OCI-LY1 (cell line): ENCODE measurements around the gene CCDC110.

Experiments used
- H2AFZ ChIP-seq: fragments of 200-600 bp; sonication (generic), shearing (Covaris generic); 2 replicates; pipeline ENCODE4 v1.6.0; 2014; ENCODE audit warnings: antibody characterized with exemption, mild to moderate bottlenecking, low read length
- H3F3A ChIP-seq: fragments of 200-600 bp; sonication (generic), shearing (Covaris generic); 2 replicates; pipeline ENCODE4 v1.6.0; 2014; ENCODE audit warnings: mild to moderate bottlenecking, antibody characterized with exemption, low read length, moderate library complexity; ENCODE audit not compliant: insufficient read depth
- H3K27ac ChIP-seq: fragments of 200-600 bp; sonication (generic); 2 replicates; pipeline ENCODE4 v1.5.1; 2014; ENCODE audit warnings: low read length, mixed run types, mild to moderate bottlenecking, low read depth; ENCODE audit not compliant: poor library complexity, severe bottlenecking
- H3K27me3 ChIP-seq: fragments of 200-600 bp; sonication (generic); 2 replicates; pipeline ENCODE4 v1.6.0; 2014; ENCODE audit warnings: antibody characterized with exemption, mild to moderate bottlenecking, low read length, moderate library complexity; ENCODE audit not compliant: insufficient read depth
- H3K36me3 ChIP-seq: fragments of 200-600 bp; sonication (generic); 2 replicates; pipeline ENCODE4 v1.6.1; 2014; ENCODE audit warnings: mild to moderate bottlenecking, antibody characterized with exemption, low read length, moderate library complexity, mixed read lengths; ENCODE audit not compliant: insufficient read depth
- H3K4me1 ChIP-seq: fragments of 200-600 bp; sonication (generic); 2 replicates; pipeline ENCODE4 v1.5.1; 2014; ENCODE audit warnings: mild to moderate bottlenecking, low read length, moderate library complexity; ENCODE audit not compliant: insufficient read depth, severe bottlenecking
- H3K4me2 ChIP-seq: fragments of 200-600 bp; sonication (generic), shearing (Covaris generic); 2 replicates; pipeline ENCODE4 v1.6.1; 2014; ENCODE audit warnings: low read length
- H3K4me3 ChIP-seq: fragments of 200-600 bp; sonication (generic); 2 replicates; pipeline ENCODE4 v1.5.1; 2014; ENCODE audit warnings: low read length, low read depth, mild to moderate bottlenecking, mixed read lengths; ENCODE audit not compliant: poor library complexity, severe bottlenecking
- H3K79me2 ChIP-seq: fragments of 200-600 bp; shearing (Covaris generic); 2 replicates; pipeline ENCODE4 v1.6.1; 2016; ENCODE audit warnings: mixed run types, low read length, mixed read lengths; ENCODE audit not compliant: insufficient read depth
- H3K9ac ChIP-seq: fragments of 200-600 bp; sonication (generic), shearing (Covaris generic); 2 replicates; pipeline ENCODE4 v1.6.1; 2014; ENCODE audit warnings: mild to moderate bottlenecking, low read length, mixed read lengths
- H3K9me2 ChIP-seq: fragments of 200-600 bp; sonication (generic), shearing (Covaris generic); 2 replicates; pipeline ENCODE4 v1.6.1; 2014; ENCODE audit warnings: low read depth, mild to moderate bottlenecking, low read length, mixed read lengths
- H3K9me3 ChIP-seq: fragments of 200-600 bp; shearing (Covaris generic); 2 replicates; pipeline ENCODE4 v1.6.1; 2014; ENCODE audit warnings: low read length, mixed read lengths
- H4K20me1 ChIP-seq: fragments of 200-600 bp; sonication (generic), shearing (Covaris generic); 2 replicates; pipeline ENCODE4 v1.6.0; 2016; ENCODE audit warnings: mild to moderate bottlenecking, low read length; ENCODE audit not compliant: insufficient read depth
- CTCF ChIP-seq: fragments of 200-600 bp; sonication (generic), shearing (Covaris generic); IDR thresholded peaks from 2 replicates; pipeline ENCODE4 v1.5.1; 2017; ENCODE audit warnings: mild to moderate bottlenecking, antibody characterized with exemption, low read length, moderate library complexity, mixed read lengths
- EZH2 ChIP-seq: fragments of 200-600 bp; sonication (generic), shearing (Covaris generic); IDR thresholded peaks from 2 replicates; pipeline ENCODE4 v1.8.0; 2017; ENCODE audit warnings: borderline replicate concordance, mixed run types, mild to moderate bottlenecking, antibody characterized with exemption, low read length, moderate library complexity, mixed read lengths

CCDC110 gene

GRCh38 chr4:185457136-185457535, 14.4 kb downstream of the CCDC110 start:
- H3K4me2 ChIP-seq, result no peak overlapping the region
- no peak overlapping the region for H3K27ac ChIP-seq
- TF ChIP-seq CTCF (no peak), EZH2 (no peak)
- H3K36me3 ChIP-seq, result no peaks in the 10 kb centered on the region
- no peak overlapping the region for H3K9ac ChIP-seq
- H3K9me3 ChIP-seq, result no peaks in the 10 kb centered on the region
- H3F3A ChIP-seq, result no peaks in the 10 kb centered on the region
- no peaks in the 10 kb centered on the region for H4K20me1 ChIP-seq
- no peak overlapping the region for H2AFZ ChIP-seq
- H3K4me1 ChIP-seq, result no peaks in the 10 kb centered on the region
- H3K4me3 ChIP-seq, result no peak overlapping the region
- no peaks in the 10 kb centered on the region for H3K27me3 ChIP-seq
- H3K9me2 ChIP-seq, result no peaks in the 10 kb centered on the region
- no peaks in the 10 kb centered on the region for H3K79me2 ChIP-seq

- H3K4me2 ChIP-seq, result no peak overlapping the region
- H2AFZ ChIP-seq, result no peak overlapping the region
- no peak overlapping the region for H3K4me3 ChIP-seq
Measured at GRCh38 chr4:185456131-185456530, 15.4 kb downstream of the CCDC110 start.

GRCh38 chr4:185445209-185445608, 26.3 kb downstream of the CCDC110 start:
- Histone ChIP-seq H3K4me2 (no peak overlapping the region), H3K4me1 (no peaks in the 10 kb centered on the region), H3F3A (no peaks in the 10 kb centered on the region; the same call in 1 of the 2 replicates), H3K27me3 (no peaks in the 10 kb centered on the region), H3K4me3 (no peak overlapping the region), H3K9me2 (no peaks in the 10 kb centered on the region), H3K27ac (no peak overlapping the region), H3K79me2 (no peaks in the 10 kb centered on the region), H4K20me1 (no peaks in the 10 kb centered on the region), H3K9me3 (no peaks in the 10 kb centered on the region), H2AFZ (no peak overlapping the region), H3K36me3 (no peaks in the 10 kb centered on the region), H3K9ac (no peak overlapping the region)
- TF ChIP-seq CTCF (no peak), EZH2 (no peak)

More at GRCh38 chr4:185456131-185456530, 15.4 kb downstream of the CCDC110 start:
- no peaks in the 10 kb centered on the region for H3K79me2 ChIP-seq
- no peaks in the 10 kb centered on the region for H4K20me1 ChIP-seq
- TF ChIP-seq EZH2 (no peak), CTCF (no peak)
- no peaks in the 10 kb centered on the region for H3F3A ChIP-seq
- H3K27ac ChIP-seq, result no peak overlapping the region
- no peaks in the 10 kb centered on the region for H3K9me3 ChIP-seq
- H3K9me2 ChIP-seq, result no peaks in the 10 kb centered on the region
- no peaks in the 10 kb centered on the region for H3K27me3 ChIP-seq
- no peak overlapping the region for H3K9ac ChIP-seq
- no peaks in the 10 kb centered on the region for H3K36me3 ChIP-seq
- no peaks in the 10 kb centered on the region for H3K4me1 ChIP-seq
